Measurements from ENCODE around the gene PBRM1.

DNA sequence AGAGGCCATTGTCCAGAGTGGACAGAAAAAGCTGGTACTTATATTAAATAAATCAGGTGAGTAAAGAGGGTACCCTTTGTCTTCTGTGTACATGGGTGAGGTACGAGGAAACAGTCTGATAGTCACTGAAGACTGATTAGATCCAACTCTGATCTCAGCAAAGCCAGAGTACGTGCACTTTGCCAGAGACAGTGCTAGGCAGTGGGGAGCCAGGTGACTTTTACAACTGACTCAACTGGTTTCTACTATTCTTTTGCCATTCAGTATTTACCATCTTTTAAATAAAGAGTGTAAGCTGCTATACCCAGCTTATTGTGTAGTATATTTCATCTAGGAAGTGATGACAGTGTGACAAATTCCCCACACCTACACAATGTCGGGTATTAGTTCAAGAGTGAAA, 3.4 kb upstream of the PBRM1 start:
- TF ChIP-seq, protein P1, sequence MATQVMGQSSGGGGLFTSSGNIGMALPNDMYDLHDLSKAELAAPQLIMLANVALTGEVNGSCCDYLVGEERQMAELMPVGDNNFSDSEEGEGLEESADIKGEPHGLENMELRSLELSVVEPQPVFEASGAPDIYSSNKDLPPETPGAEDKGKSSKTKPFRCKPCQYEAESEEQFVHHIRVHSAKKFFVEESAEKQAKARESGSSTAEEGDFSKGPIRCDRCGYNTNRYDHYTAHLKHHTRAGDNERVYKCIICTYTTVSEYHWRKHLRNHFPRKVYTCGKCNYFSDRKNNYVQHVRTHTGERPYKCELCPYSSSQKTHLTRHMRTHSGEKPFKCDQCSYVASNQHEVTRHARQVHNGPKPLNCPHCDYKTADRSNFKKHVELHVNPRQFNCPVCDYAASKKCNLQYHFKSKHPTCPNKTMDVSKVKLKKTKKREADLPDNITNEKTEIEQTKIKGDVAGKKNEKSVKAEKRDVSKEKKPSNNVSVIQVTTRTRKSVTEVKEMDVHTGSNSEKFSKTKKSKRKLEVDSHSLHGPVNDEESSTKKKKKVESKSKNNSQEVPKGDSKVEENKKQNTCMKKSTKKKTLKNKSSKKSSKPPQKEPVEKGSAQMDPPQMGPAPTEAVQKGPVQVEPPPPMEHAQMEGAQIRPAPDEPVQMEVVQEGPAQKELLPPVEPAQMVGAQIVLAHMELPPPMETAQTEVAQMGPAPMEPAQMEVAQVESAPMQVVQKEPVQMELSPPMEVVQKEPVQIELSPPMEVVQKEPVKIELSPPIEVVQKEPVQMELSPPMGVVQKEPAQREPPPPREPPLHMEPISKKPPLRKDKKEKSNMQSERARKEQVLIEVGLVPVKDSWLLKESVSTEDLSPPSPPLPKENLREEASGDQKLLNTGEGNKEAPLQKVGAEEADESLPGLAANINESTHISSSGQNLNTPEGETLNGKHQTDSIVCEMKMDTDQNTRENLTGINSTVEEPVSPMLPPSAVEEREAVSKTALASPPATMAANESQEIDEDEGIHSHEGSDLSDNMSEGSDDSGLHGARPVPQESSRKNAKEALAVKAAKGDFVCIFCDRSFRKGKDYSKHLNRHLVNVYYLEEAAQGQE (IDR thresholded peaks at IDR 0.05; ENCODE audit: insufficient read depth in 1 of 2, low read depth in 2 of 2, low read length in 2 of 2) = no peak
- TF ChIP-seq TAF1 (IDR thresholded peaks at IDR 0.05; ENCODE audit: borderline replicate concordance, insufficient read depth, low read length) = no peak
- no peak for TF ChIP-seq POLR2AphosphoS5 (IDR thresholded peaks at IDR 0.05; ENCODE audit: low read depth, low read length)
